GM19468 (cell line): ENCODE measurements around the gene ASTL.

Experiments
- ATAC-seq: cut with Tn5 transposase; IDR thresholded peaks from one replicate; pipeline ENCODE4 v1.9.1; 2021; ENCODE audit warnings: mild to moderate bottlenecking, moderate library complexity, moderate number of reproducible peaks; ENCODE audit not compliant: unreplicated experiment; ENCODE audit errors: extremely low read depth

The ASTL gene

GRCh38 chr2:96131813-96132745 lies 6.2 kb downstream of the ASTL start:
- no peak for ATAC-seq

GRCh38 chr2:96131152-96131812 lies 7.0 kb downstream of the ASTL start:
- no peak for ATAC-seq

GRCh38 chr2:96130483-96130882 lies 7.8 kb downstream of the ASTL start:
- no peak for ATAC-seq

- no peak for ATAC-seq
Observed at GRCh38 chr2:96129528-96130120, 8.7 kb downstream of the ASTL start.

GRCh38 chr2:96128456-96128855 lies 9.8 kb downstream of the ASTL start:
- no peak for ATAC-seq

- ATAC-seq: no peak
Observed at GRCh38 chr2:96124406-96125265, 13.7 kb downstream of the ASTL start.

- no peak for ATAC-seq
Observed at GRCh38 chr2:96123936-96124335, 14.4 kb downstream of the ASTL start.

- no peak for ATAC-seq
Observed at GRCh38 chr2:96123290-96123689, 15.0 kb downstream of the ASTL start.

- ATAC-seq: no peak
Observed at GRCh38 chr2:96122391-96122790, 15.9 kb downstream of the ASTL start.

GRCh38 chr2:96121414-96121813 lies 16.9 kb downstream of the ASTL start:
- no peak for ATAC-seq

- no peak for ATAC-seq
Observed at GRCh38 chr2:96120991-96121390, 17.3 kb downstream of the ASTL start.

GRCh38 chr2:96120091-96120720 lies 18.1 kb downstream of the ASTL start:
- ATAC-seq: no peak

- ATAC-seq: no peak
Observed at GRCh38 chr2:96119389-96119751, 18.9 kb downstream of the ASTL start.

- no peak for ATAC-seq
Observed at GRCh38 chr2:96118698-96119388, 19.5 kb downstream of the ASTL start.

- no peak for ATAC-seq
Observed at GRCh38 chr2:96117701-96118588, 20.4 kb downstream of the ASTL start.

- ATAC-seq: peak; percentile 30
Observed at GRCh38 chr2:96116879-96117533, 21.3 kb downstream of the ASTL start.

- ATAC-seq: peak; percentile 15
Observed at GRCh38 chr2:96116424-96116878, 21.9 kb downstream of the ASTL start, which contains the start of gene ADRA2B. TSS of gene ADRA2B (minus strand) at chr2:96116571. CDS start at chr2:96116149, 422 bp downstream.
